A549 (cell line): ENCODE data around the gene ANKRD11. TPM values are rescaled to one million over a fixed set of nuclear protein-coding genes. Genes with fewer than 3 reads are reported as not detected.

Experiments used
- ATAC-seq, 2 experiments: fragments of 200-7000 bp in 1 of 2; fragments of >200 bp in 1 of 2; cut with Nextera tagmentation in 1 of 2; cut with Tn5 transposase in 1 of 2; 3 replicates each; pipeline versions ENCODE4 v1.8.0 to v1.9.1; 2018 to 2020; ENCODE audit warnings: mild to moderate bottlenecking in 1 of 2, moderate library complexity in 1 of 2
- CTCF ChIA-PET: fragments of 300-600 bp; sonication (Branson Sonifier 250); formaldehyde crosslinking; extraction: SDS; loops from one replicate; lab custom pipeline; 2021; ENCODE audit warnings: antibody characterized with exemption, inconsistent platforms; lab: Yijun Ruan, JAX
- POLR2A ChIA-PET: fragments of 350-600 bp; formaldehyde crosslinking; extraction: SDS; loops from one replicate; lab custom pipeline; 2021; ENCODE audit warnings: antibody characterized with exemption, inconsistent platforms; lab: Yijun Ruan, JAX
- DNase-seq, 2 experiments: peaks; one replicate each; pipeline versions ENCODE4 v3.0.0 to v3.0.0-alpha.2; 2011 to 2016; ENCODE audit warnings: low read depth in 1 of 2, low spot score in 1 of 2
- FAIRE-seq: peaks from 2 replicates; lab custom pipeline; 2011; peaks lifted over from hg19 to GRCh38; lab: Jason Lieb, UNC
- H3K27ac ChIP-seq, 2 experiments: fragments of >200 bp; sonication (Bioruptor Twin); formaldehyde crosslinking; 3 replicates each; pipeline ENCODE4 v1.5.1; 2016 to 2017
- H3K4me1 ChIP-seq: fragments of >200 bp; sonication (Bioruptor Twin); formaldehyde crosslinking; 3 replicates; pipeline ENCODE4 v1.6.1; 2016
- H3K4me2 ChIP-seq: fragments of >200 bp; sonication (Bioruptor Twin); formaldehyde crosslinking; 3 replicates; pipeline ENCODE4 v1.6.1; 2016
- H3K4me3 ChIP-seq: fragments of >200 bp; sonication (Bioruptor Twin); formaldehyde crosslinking; 3 replicates; pipeline ENCODE4 v1.5.1; 2016
- H3K9me3 ChIP-seq: fragments of >200 bp; sonication (Bioruptor Twin); formaldehyde crosslinking; 3 replicates; pipeline ENCODE4 v1.6.1; 2016
- ATOH8 ChIP-seq: fragments of 250-450 bp; sonication (Bioruptor Pico); IDR thresholded peaks from 2 replicates; pipeline ENCODE4 v1.5.0; 2020; ENCODE audit warnings: low read depth, mild to moderate bottlenecking, moderate library complexity
- BHLHE40 ChIP-seq: IDR thresholded peaks from 2 replicates; pipeline ENCODE4 v1.6.1; 2012; ENCODE audit warnings: low read depth, low read length, inconsistent platforms
- CBX2 ChIP-seq: fragments of 200-600 bp; sonication (generic); IDR thresholded peaks from 2 replicates; pipeline ENCODE4 v1.6.1; 2016; ENCODE audit warnings: low read depth, mild to moderate bottlenecking, borderline replicate concordance
- CHD2 ChIP-seq: fragments of 150-350 bp; IDR thresholded peaks from 2 replicates; pipeline ENCODE4 v1.6.1; 2014; ENCODE audit warnings: low read length; ENCODE audit not compliant: partially characterized antibody
- EHF ChIP-seq: fragments of 250-450 bp; sonication (Bioruptor Pico); IDR thresholded peaks from 2 replicates; pipeline ENCODE4 v1.5.0; 2020; ENCODE audit warnings: mild to moderate bottlenecking
- ESRRA ChIP-seq: fragments of 150-350 bp; IDR thresholded peaks from 2 replicates; pipeline ENCODE4 v1.6.1; 2014; ENCODE audit warnings: mild to moderate bottlenecking, low read length, borderline replicate concordance
- JUNB ChIP-seq: fragments of >200 bp; sonication (Bioruptor Twin); formaldehyde crosslinking; IDR thresholded peaks from 2 replicates; pipeline ENCODE4 v1.6.1; 2016
- PBX3 ChIP-seq: IDR thresholded peaks from 2 replicates; pipeline ENCODE4 v1.6.1; 2012
- POLR2A ChIP-seq: IDR thresholded peaks from 2 replicates; pipeline ENCODE4 v1.6.1; 2012; ENCODE audit warnings: mild to moderate bottlenecking, low read length
- POLR2AphosphoS2 ChIP-seq: conservative IDR thresholded peaks from 2 replicates; pipeline ENCODE4 v1.6.1; 2012; ENCODE audit warnings: low read length, improper control_type of control experiment, inconsistent platforms
- REST ChIP-seq: fragments of 200-600 bp; sonication (generic); IDR thresholded peaks from 2 replicates; pipeline ENCODE4 v1.6.1; 2016; ENCODE audit warnings: antibody characterized with exemption, mild to moderate bottlenecking, moderate library complexity
- SREBF2 ChIP-seq: fragments of 450-650 bp; IDR thresholded peaks from 2 replicates; pipeline ENCODE4 v1.6.1; 2014; ENCODE audit warnings: mild to moderate bottlenecking, moderate library complexity
- TFCP2L1 ChIP-seq: fragments of 250-450 bp; sonication (Bioruptor Pico); IDR thresholded peaks from 2 replicates; pipeline ENCODE4 v1.5.0; 2021; ENCODE audit warnings: mild to moderate bottlenecking
- TP53 ChIP-seq: fragments of 250-450 bp; sonication (Bioruptor Pico); IDR thresholded peaks from 2 replicates; pipeline ENCODE4 v1.5.0; 2021; ENCODE audit warnings: mild to moderate bottlenecking, moderate library complexity
- ZC3H11A ChIP-seq: fragments of 450-650 bp; IDR thresholded peaks from 2 replicates; pipeline ENCODE4 v1.6.1; 2014; ENCODE audit warnings: antibody characterized with exemption, mild to moderate bottlenecking
- ZFP36 ChIP-seq: fragments of 450-650 bp; IDR thresholded peaks from 2 replicates; pipeline ENCODE4 v1.6.1; 2014; ENCODE audit warnings: borderline replicate concordance; ENCODE audit not compliant: partially characterized antibody
- ZSCAN20 ChIP-seq: fragments of 250-450 bp; sonication (Bioruptor Pico); IDR thresholded peaks from 2 replicates; pipeline ENCODE4 v1.8.0; 2022; ENCODE audit warnings: mild to moderate bottlenecking, moderate library complexity
- WGBS: methylation state at CpG from one replicate; pipeline ENCODE4 v1.1.6; 2017; ENCODE audit errors: missing lambda C conversion rate; 5-methylcytosine and 5-hydroxymethylcytosine counted together
- polyA plus RNA-seq, 4 experiments: library from polyadenylated mRNA; depleted of rRNA in 3 of 4; stranded (reverse); fragments of >200 nt; fragmentation: RNase III in 1 of 4; extraction: RNeasy Plus Mini Kit Qiagen cat#74134 plus additional on column Dnase treatment in 1 of 4; gene quantifications; 2 replicates in 3 of 4; 3 replicates in 1 of 4; pipeline ENCODE4 v1.2.3, GENCODE V29; 2011 to 2017
- TF ChIP-seq, protein P1 (sequence below): IDR thresholded peaks from 2 replicates; pipeline ENCODE4 v1.6.1; 2012; ENCODE audit warnings: low read depth, borderline replicate concordance
- TF ChIP-seq, protein P2 (sequence below): fragments of >200 bp; sonication (Bioruptor Twin); formaldehyde crosslinking; IDR thresholded peaks from 3 replicates; pipeline ENCODE4 v1.6.1; 2016
- TF ChIP-seq, protein P3 (sequence below): fragments of 450-650 bp; IDR thresholded peaks from 2 replicates; pipeline ENCODE4 v1.6.1; 2014; ENCODE audit warnings: antibody characterized with exemption
- TF ChIP-seq, protein P4 (sequence below): fragments of 150-350 bp; IDR thresholded peaks from 2 replicates; pipeline ENCODE4 v1.6.1; 2014; ENCODE audit warnings: low read depth, mild to moderate bottlenecking, low read length

The ANKRD11 gene
- polyA plus RNA-seq, 2 of the 4 experiments (the other 2 are of a cell fraction), result 53.6 to 54.9 TPM

DNA sequence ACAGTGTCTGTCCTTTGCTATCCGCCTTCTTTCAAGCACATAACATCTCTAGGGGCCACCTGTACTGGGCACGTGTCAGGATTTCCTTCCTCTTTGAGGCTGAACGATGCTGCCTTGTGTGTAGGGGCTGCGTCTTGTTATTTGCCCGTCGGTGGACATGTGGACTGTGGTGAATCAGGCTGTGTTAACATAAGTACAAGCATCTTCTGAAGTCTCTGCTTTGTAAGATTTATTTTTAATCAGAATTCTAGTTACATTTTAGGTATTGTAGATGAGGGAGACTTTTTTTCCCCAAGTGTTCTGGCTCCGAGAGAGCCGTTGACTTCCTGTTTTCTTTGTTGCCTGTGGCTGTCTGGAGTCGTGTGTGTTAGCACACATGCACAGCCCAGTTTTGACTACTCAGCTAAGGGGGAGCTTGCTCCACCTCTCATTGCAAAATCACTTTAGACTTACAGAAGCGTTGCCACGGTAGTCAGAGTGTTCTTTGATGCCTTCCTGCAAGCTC lies 43.9 kb upstream of the ANKRD11 start:
- TF ChIP-seq, protein P1, sequence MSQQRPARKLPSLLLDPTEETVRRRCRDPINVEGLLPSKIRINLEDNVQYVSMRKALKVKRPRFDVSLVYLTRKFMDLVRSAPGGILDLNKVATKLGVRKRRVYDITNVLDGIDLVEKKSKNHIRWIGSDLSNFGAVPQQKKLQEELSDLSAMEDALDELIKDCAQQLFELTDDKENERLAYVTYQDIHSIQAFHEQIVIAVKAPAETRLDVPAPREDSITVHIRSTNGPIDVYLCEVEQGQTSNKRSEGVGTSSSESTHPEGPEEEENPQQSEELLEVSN, result no peak
- TF ChIP-seq CBX2 (no peak), PBX3 (no peak), POLR2AphosphoS2 (no peak)
- FAIRE-seq, result no peak
- WGBS, result 93% methylated on average over 11 of the region's 11 CpGs
- Histone ChIP-seq H3K4me3 (no peak overlapping the region), H3K27ac (no peak overlapping the region), H3K4me2 (no peak overlapping the region), H3K4me1 (no peaks in the 10 kb centered on the region), H3K9me3 (no peaks in the 10 kb centered on the region)
- ChIA-PET POLR2A (no interaction called here), CTCF (interaction anchor here (0.9 kb wide), 1 partner anchor 81 kb away, joined by 3 read pairs; no protein-coding TSS in a partner anchor)
- no peak for DNase-seq
- no peak for ATAC-seq

DNA sequence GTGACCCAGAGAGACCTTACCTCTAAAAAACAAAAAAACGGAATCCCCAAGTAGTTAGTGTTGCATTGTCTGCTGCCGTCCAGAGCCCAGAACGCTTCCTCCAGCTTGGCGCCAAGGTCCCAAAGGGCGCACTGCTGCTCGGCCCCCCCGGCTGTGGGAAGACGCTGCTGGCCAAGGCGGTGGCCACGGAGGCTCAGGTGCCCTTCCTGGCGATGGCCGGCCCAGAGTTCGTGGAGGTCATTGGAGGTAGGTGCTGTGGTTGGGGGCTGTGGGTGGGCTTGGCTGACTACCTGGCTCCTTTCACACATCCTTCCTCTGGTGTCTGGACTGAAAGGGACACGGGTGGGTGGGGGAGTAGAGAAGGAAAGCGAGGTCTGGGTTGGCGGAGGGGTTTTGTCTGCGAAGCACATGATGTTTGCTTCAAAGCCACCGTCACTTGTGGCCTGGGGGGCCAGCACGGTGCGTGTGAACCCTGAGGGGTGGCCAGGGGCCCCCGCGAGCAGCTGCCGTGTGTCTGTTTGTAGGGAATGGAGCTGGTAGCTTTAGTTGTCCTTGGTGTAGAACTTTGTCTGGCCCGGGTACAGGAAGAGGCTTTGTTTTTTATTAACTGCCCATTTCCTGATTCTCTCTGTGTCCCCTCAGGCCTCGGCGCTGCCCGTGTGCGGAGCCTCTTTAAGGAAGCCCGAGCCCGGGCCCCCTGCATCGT lies 41.6 kb upstream of the ANKRD11 start:
- WGBS, result 94% methylated on average over 31 of the region's 31 CpGs
- ATAC-seq (no peak), FAIRE-seq (no peak), DNase-seq (no peak)
- Histone ChIP-seq H3K9me3 (no peaks in the 10 kb centered on the region), H3K4me3 (no peak overlapping the region), H3K27ac (no peak overlapping the region), H3K4me2 (no peak overlapping the region), H3K4me1 (no peaks in the 10 kb centered on the region)
- ChIA-PET POLR2A (no interaction called here), CTCF (interaction anchor here (0.5 to 1.4 kb wide), 2 partner anchors 9 to 97 kb away, joined by 3 to 5 read pairs; no protein-coding TSS in a partner anchor)
- TF ChIP-seq, protein P2, sequence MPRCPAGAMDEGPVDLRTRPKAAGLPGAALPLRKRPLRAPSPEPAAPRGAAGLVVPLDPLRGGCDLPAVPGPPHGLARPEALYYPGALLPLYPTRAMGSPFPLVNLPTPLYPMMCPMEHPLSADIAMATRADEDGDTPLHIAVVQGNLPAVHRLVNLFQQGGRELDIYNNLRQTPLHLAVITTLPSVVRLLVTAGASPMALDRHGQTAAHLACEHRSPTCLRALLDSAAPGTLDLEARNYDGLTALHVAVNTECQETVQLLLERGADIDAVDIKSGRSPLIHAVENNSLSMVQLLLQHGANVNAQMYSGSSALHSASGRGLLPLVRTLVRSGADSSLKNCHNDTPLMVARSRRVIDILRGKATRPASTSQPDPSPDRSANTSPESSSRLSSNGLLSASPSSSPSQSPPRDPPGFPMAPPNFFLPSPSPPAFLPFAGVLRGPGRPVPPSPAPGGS, result no peak
- TF ChIP-seq TFCP2L1 (no peak), TP53 (no peak), CHD2 (no peak), POLR2A (no peak), ESRRA (no peak), ZC3H11A (no peak), BHLHE40 (no peak), ZFP36 (no peak), ZSCAN20 (CRISPR knock-in tag) (no peak), ATOH8 (CRISPR knock-in tag) (no peak), EHF (CRISPR knock-in tag) (no peak), SREBF2 (no peak), JUNB (no peak), REST (no peak), POLR2AphosphoS2 (no peak)
- TF ChIP-seq, protein P3, sequence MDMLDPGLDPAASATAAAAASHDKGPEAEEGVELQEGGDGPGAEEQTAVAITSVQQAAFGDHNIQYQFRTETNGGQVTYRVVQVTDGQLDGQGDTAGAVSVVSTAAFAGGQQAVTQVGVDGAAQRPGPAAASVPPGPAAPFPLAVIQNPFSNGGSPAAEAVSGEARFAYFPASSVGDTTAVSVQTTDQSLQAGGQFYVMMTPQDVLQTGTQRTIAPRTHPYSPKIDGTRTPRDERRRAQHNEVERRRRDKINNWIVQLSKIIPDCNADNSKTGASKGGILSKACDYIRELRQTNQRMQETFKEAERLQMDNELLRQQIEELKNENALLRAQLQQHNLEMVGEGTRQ, result no peak
- TF ChIP-seq, protein P1, result no peak
- TF ChIP-seq, protein P4, sequence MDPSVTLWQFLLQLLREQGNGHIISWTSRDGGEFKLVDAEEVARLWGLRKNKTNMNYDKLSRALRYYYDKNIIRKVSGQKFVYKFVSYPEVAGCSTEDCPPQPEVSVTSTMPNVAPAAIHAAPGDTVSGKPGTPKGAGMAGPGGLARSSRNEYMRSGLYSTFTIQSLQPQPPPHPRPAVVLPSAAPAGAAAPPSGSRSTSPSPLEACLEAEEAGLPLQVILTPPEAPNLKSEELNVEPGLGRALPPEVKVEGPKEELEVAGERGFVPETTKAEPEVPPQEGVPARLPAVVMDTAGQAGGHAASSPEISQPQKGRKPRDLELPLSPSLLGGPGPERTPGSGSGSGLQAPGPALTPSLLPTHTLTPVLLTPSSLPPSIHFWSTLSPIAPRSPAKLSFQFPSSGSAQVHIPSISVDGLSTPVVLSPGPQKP, result no peak
